Right lobe of liver (tissue), 6 donors: ENCODE measurements around the gene NAXE. TPM values are rescaled to one million over a fixed set of nuclear protein-coding genes. Genes with fewer than 3 reads are reported as not detected.
"Not testable (repeated sequence)": the region's sequence is repeated elsewhere in the genome, so short reads cannot be mapped to it uniquely, and the experiment has no call there.

Source experiments
- ATAC-seq, 4 donors: fragments of 200-7000 bp; cut with Tn5 transposase; one replicate each; pipeline ENCODE4 v1.9.1; 2020; ENCODE audit warnings: mild to moderate bottlenecking in 4 of 4, moderate library complexity in 4 of 4
- DNase-seq, 3 donors: peaks; one replicate each; pipeline ENCODE4 v3.0.0-alpha.2; 2020
- H3K27ac ChIP-seq, 3 donors: fragments of 200-600 bp; one replicate each; pipeline ENCODE4 v1.8.0; 2022
- H3K27me3 ChIP-seq, 2 donors: fragments of 200-600 bp; one replicate each; pipeline ENCODE4 v1.8.0; 2022
- H3K36me3 ChIP-seq, 4 donors: fragments of 200-600 bp; sonication (generic) in 1 of 4; one replicate each; pipeline versions ENCODE4 v1.5.1 to v1.8.0; 2017 to 2022; ENCODE audit warnings: control low read depth in 1 of 4
- H3K4me1 ChIP-seq, 4 donors: fragments of 200-600 bp; sonication (generic) in 1 of 4; one replicate each; pipeline versions ENCODE4 v1.5.1 to v1.8.0; 2017 to 2022; ENCODE audit warnings: control low read depth in 1 of 4
- H3K4me3 ChIP-seq, 3 donors: fragments of 200-600 bp; one replicate each; pipeline ENCODE4 v1.8.0; 2022
- H3K9me3 ChIP-seq, 4 donors: fragments of 200-600 bp; sonication (generic) in 1 of 4; one replicate each; pipeline versions ENCODE4 v1.5.1 to v1.8.0; 2017 to 2022; ENCODE audit warnings: control low read depth in 1 of 4
- CTCF ChIP-seq, 4 donors: fragments of 200-600 bp in 3 of 4; fragments of 450-650 bp in 1 of 4; IDR thresholded peaks; one replicate each; pipeline versions ENCODE4 v1.5.1 to v1.8.0; 2016 to 2022; ENCODE audit warnings: antibody characterized with exemption in 4 of 4, mild to moderate bottlenecking in 2 of 4
- POLR2A ChIP-seq: fragments of 450-650 bp; IDR thresholded peaks from one replicate; pipeline ENCODE4 v1.6.1; 2017; ENCODE audit warnings: antibody characterized with exemption, mild to moderate bottlenecking
- WGBS: methylation state at CpG from one replicate; pipeline ENCODE4 v1.1.6; 2018; ENCODE audit warnings: low coverage, low lambda C conversion rate; ENCODE audit not compliant: insufficient coverage; ENCODE audit errors: missing lambda C conversion rate; 5-methylcytosine and 5-hydroxymethylcytosine counted together
- intact Hi-C, 2 donors: fragments of 100-400 bp; cut with DNase I; formaldehyde crosslinking; loops; one replicate each; pipeline versions ENCODE4 v1.11.2 to v1.14.1; 2022
- total RNA-seq, 6 experiments: library from RNA; depleted of rRNA in 2 of 6; stranded (reverse); fragments of >200 nt in 2 of 6; fragmentation: NEBNext Ultra II Directional in 3 of 6; extraction: Animal tissue kit (Norgen Biotek cat#: 25700) in 3 of 6; gene quantifications; one replicate each; pipeline versions ENCODE4 v1.1.0 to v1.2.4, GENCODE V29; 2016 to 2023
- donor health status: DM: no; HTN: yes; CAD: no.
- donor health status: DM: no; HTN: no; CAD: no.
- donor health status: DM: no; HTN: no; CAD: no.
- donor health status: DM: no; HTN: yes; CAD: no.
- donor health status: DM: no; HTN: yes; CAD: no.

The NAXE gene
- total RNA-seq, 6 experiments from 2014 or later, result 37.7 to 72.3 (median 49.4) TPM

- DNase-seq, result no peak
- H3K9me3 ChIP-seq, result no peaks in the 10 kb centered on the region
- no peaks in the 10 kb centered on the region for H3K27me3 ChIP-seq
- H3K36me3 ChIP-seq, result no peaks in the 10 kb centered on the region
- H3K4me3 ChIP-seq, result no peak overlapping the region
- intact Hi-C loops, result no loop called here
- WGBS, result 83% methylated on average over 2 of the region's 3 CpGs
- H3K4me1 ChIP-seq, result no peaks in the 10 kb centered on the region
- no peak overlapping the region for H3K27ac ChIP-seq
- peak in 1 of 4 donors; percentile 49 for ATAC-seq
- no peak for TF ChIP-seq CTCF (IDR thresholded peaks at IDR 0.05)
Observed at GRCh38 chr1:156551066-156551643, 40.4 kb upstream of the NAXE start.

GRCh38 chr1:156551869-156552268 lies 39.7 kb upstream of the NAXE start:
- ATAC-seq (peak in 2 of 4 donors; percentile 23 to 68), DNase-seq (peak in 1 of 3 donors; percentile 58)

GRCh38 chr1:156552518-156552917 lies 39.1 kb upstream of the NAXE start:
- TF ChIP-seq CTCF (IDR thresholded peaks at IDR 0.05) (no peak), POLR2A (no peak)
- no peak for DNase-seq
- Histone ChIP-seq H3K36me3 (no peaks in the 10 kb centered on the region), H3K27ac (no peak overlapping the region), H3K4me3 (no peak overlapping the region), H3K27me3 (no peaks in the 10 kb centered on the region), H3K9me3 (no peaks in the 10 kb centered on the region), H3K4me1 (no peaks in the 10 kb centered on the region)
- intact Hi-C loops, result no loop called here
- 80% methylated on average over 5 of the region's 5 CpGs for WGBS
- no peak for ATAC-seq

More at GRCh38 chr1:156551869-156552268, 39.7 kb upstream of the NAXE start:
- Histone ChIP-seq H3K27me3 (no peaks in the 10 kb centered on the region), H3K4me1 (no peaks in the 10 kb centered on the region), H3K9me3 (no peaks in the 10 kb centered on the region), H3K4me3 (no peak overlapping the region), H3K27ac (no peak overlapping the region), H3K36me3 (no peaks in the 10 kb centered on the region)
- 0% methylated on average over 2 of the region's 6 CpGs for WGBS
- intact Hi-C loops, result no loop called here
- TF ChIP-seq POLR2A, result no peak
- no peak for TF ChIP-seq CTCF (IDR thresholded peaks at IDR 0.05)

- whole genome bisulfite sequencing, result 58% methylated on average over 4 of the region's 4 CpGs
- ATAC-seq (peak; percentile 50 to 86 (median 67)), DNase-seq (peak in 1 of 3 donors; percentile 57)
- H3K27ac ChIP-seq, H3K9me3 ChIP-seq, H3K4me3 ChIP-seq, intact Hi-C loops, H3K4me1 ChIP-seq, H3K27me3 ChIP-seq, H3K36me3 ChIP-seq: not testable (repeated sequence)
Observed at GRCh38 chr1:156552937-156553336, 38.6 kb upstream of the NAXE start.

GRCh38 chr1:156553860-156554485 lies 37.6 kb upstream of the NAXE start:
- no peak for DNase-seq
- intact Hi-C loops, result no loop called here
- Histone ChIP-seq H3K36me3 (no peaks in the 10 kb centered on the region), H3K4me1 (no peaks in the 10 kb centered on the region), H3K27ac (no peak overlapping the region), H3K4me3 (no peak overlapping the region), H3K27me3 (no peaks in the 10 kb centered on the region), H3K9me3 (no peaks in the 10 kb centered on the region)
- no peak for TF ChIP-seq POLR2A
- TF ChIP-seq CTCF (IDR thresholded peaks at IDR 0.05), result no peak
- ATAC-seq, result no peak
- 93% methylated on average over 2 of the region's 6 CpGs for WGBS
